HepG2 (cell line): ENCODE results near the gene CD248. TPM values are rescaled to one million over a fixed set of nuclear protein-coding genes. Genes with fewer than 3 reads are reported as not detected.

Source experiments
- ATAC-seq: fragments of 200-7000 bp; cut with Tn5 transposase; 3 replicates; pipeline ENCODE4 v1.9.1; 2020; ENCODE audit warnings: mild to moderate bottlenecking, moderate library complexity
- BruUV-seq: library from RNA; stranded (reverse); fragments of 400-500 nt; replicated peaks from 2 replicates; lab custom pipeline; 2021; lab: Mats Ljungman, UMichigan
- CTCF ChIA-PET: fragments of 300-600 bp; formaldehyde crosslinking; extraction: SDS; loops from one replicate; lab custom pipeline; 2021; ENCODE audit warnings: low total read pairs, inconsistent platforms, low intra/inter-chr PET ratio; lab: Yijun Ruan, JAX
- POLR2A ChIA-PET: fragments of 350-600 bp; sonication (Branson Sonifier 250); formaldehyde crosslinking; loops from one replicate; lab custom pipeline; 2020; ENCODE audit warnings: antibody characterized with exemption, inconsistent platforms; lab: Yijun Ruan, JAX
- DNase-seq: peaks from one replicate; pipeline ENCODE4 v3.0.0-alpha.2; 2015; ENCODE audit warnings: low spot score
- FAIRE-seq: peaks from 3 replicates; lab custom pipeline; 2011; peaks lifted over from hg19 to GRCh38; lab: Jason Lieb, UNC
- H2AFZ ChIP-seq: one replicate; pipeline ENCODE4 v1.6.1; 2011; ENCODE audit warnings: low read length, inconsistent platforms
- H3K27ac ChIP-seq: fragments of 300-600 bp; 3 replicates; pipeline ENCODE4 v1.8.0; 2011; ENCODE audit warnings: mixed run types, mild to moderate bottlenecking, mixed read lengths, low read length, inconsistent platforms; ENCODE audit not compliant: insufficient read depth; ENCODE audit errors: extremely low read length
- H3K27me3 ChIP-seq, 2 experiments: fragments of 200-600 bp in 1 of 2; 2 replicates in 1 of 2; 3 replicates in 1 of 2; pipeline versions ENCODE4 v1.6.0 to v1.8.0; 2011; ENCODE audit warnings: low read length in 2 of 2, mild to moderate bottlenecking in 2 of 2, moderate library complexity in 2 of 2, inconsistent platforms in 1 of 2; ENCODE audit not compliant: insufficient read depth in 2 of 2, control insufficient read depth in 1 of 2
- H3K36me3 ChIP-seq, 2 experiments: fragments of 200-600 bp in 1 of 2; replicated peaks in 1 of 2; 2 replicates in 1 of 2; 3 replicates in 1 of 2; pipeline versions ENCODE4 v1.5.1 to v1.8.0; 2011; ENCODE audit warnings: low read length in 2 of 2, inconsistent platforms in 1 of 2; ENCODE audit not compliant: insufficient read depth in 2 of 2, control insufficient read depth in 1 of 2
- H3K4me1 ChIP-seq: 2 replicates; pipeline ENCODE4 v1.5.1; 2012; ENCODE audit warnings: low read length, inconsistent platforms; ENCODE audit not compliant: insufficient read depth
- H3K4me2 ChIP-seq: 2 replicates; pipeline ENCODE4 v1.6.0; 2011; ENCODE audit warnings: low read depth, low read length, inconsistent platforms
- H3K4me3 ChIP-seq, 3 experiments: fragments of 200-600 bp in 1 of 3; sonication (generic), shearing (Covaris generic) in 1 of 3; replicated peaks in 1 of 3; 2 replicates each; pipeline ENCODE4 v1.5.1; 2011 to 2016; ENCODE audit warnings: low read length in 3 of 3, inconsistent platforms in 2 of 3, low read depth in 2 of 3, mild to moderate bottlenecking in 2 of 3, control low read depth in 1 of 3, mixed read lengths in 1 of 3; ENCODE audit not compliant: insufficient read depth in 1 of 3
- H3K79me2 ChIP-seq: one replicate; pipeline ENCODE4 v1.6.1; 2011; ENCODE audit warnings: low read length, inconsistent platforms; ENCODE audit not compliant: insufficient read depth
- H3K9ac ChIP-seq: 2 replicates; pipeline ENCODE4 v1.6.0; 2011; ENCODE audit warnings: mild to moderate bottlenecking, low read depth, low read length, inconsistent platforms; ENCODE audit not compliant: insufficient read depth
- H3K9me3 ChIP-seq: 2 replicates; pipeline ENCODE4 v1.5.1; 2012; ENCODE audit warnings: mild to moderate bottlenecking, low read length
- H4K20me1 ChIP-seq: 2 replicates; pipeline ENCODE4 v1.6.0; 2011; ENCODE audit warnings: inconsistent platforms, mild to moderate bottlenecking, low read length, moderate library complexity; ENCODE audit not compliant: insufficient read depth
- AFF4 ChIP-seq: sonication (generic); formaldehyde crosslinking; IDR thresholded peaks from 2 replicates; pipeline ENCODE4 v1.4.0; 2020; ENCODE audit warnings: missing genetic modification reagents
- ATF7 ChIP-seq, 2 experiments: fragments of 450-650 bp in 1 of 2; sonication (generic) in 1 of 2; formaldehyde crosslinking in 1 of 2; IDR thresholded peaks; 2 replicates each; pipeline versions ENCODE4 v1.4.0 to v1.6.1; 2016 to 2020; ENCODE audit warnings: antibody characterized with exemption in 1 of 2, mild to moderate bottlenecking in 1 of 2, missing genetic modification reagents in 1 of 2
- GMEB2 ChIP-seq: IDR thresholded peaks from 2 replicates; pipeline ENCODE4 v1.6.1; 2016; ENCODE audit warnings: missing biosample characterization, missing genetic modification reagents, low read depth
- GTF2F1 ChIP-seq: fragments of 150-350 bp; IDR thresholded peaks from 2 replicates; pipeline ENCODE4 v1.6.1; 2014; ENCODE audit warnings: low read length
- KMT2A ChIP-seq: sonication (generic); formaldehyde crosslinking; IDR thresholded peaks from 2 replicates; pipeline ENCODE4 v1.4.0; 2020; ENCODE audit warnings: missing genetic modification reagents
- MEIS1 ChIP-seq: sonication (generic); formaldehyde crosslinking; IDR thresholded peaks from 2 replicates; pipeline ENCODE4 v1.9.0; 2021; ENCODE audit warnings: mild to moderate bottlenecking, missing genetic modification reagents, moderate library complexity, borderline replicate concordance
- RCOR2 ChIP-seq: IDR thresholded peaks from 2 replicates; pipeline ENCODE4 v1.6.1; 2016; ENCODE audit warnings: missing biosample characterization, missing genetic modification reagents
- RFXANK ChIP-seq: IDR thresholded peaks from 2 replicates; pipeline ENCODE4 v1.6.1; 2016
- SMARCE1 ChIP-seq: fragments of 450-650 bp; IDR thresholded peaks from 2 replicates; pipeline ENCODE4 v1.6.1; 2017; ENCODE audit warnings: borderline replicate concordance
- TBX2 ChIP-seq: sonication (generic); formaldehyde crosslinking; IDR thresholded peaks from 2 replicates; pipeline ENCODE4 v1.5.0; 2020; ENCODE audit warnings: missing genetic modification reagents, mild to moderate bottlenecking, borderline replicate concordance
- ZBTB8A ChIP-seq: sonication (generic); formaldehyde crosslinking; IDR thresholded peaks from 2 replicates; pipeline ENCODE4 v1.4.0; 2020; ENCODE audit warnings: mild to moderate bottlenecking, low read depth, missing genetic modification reagents, borderline replicate concordance
- ZNF230 ChIP-seq: sonication (generic); formaldehyde crosslinking; IDR thresholded peaks from 2 replicates; pipeline ENCODE4 v1.4.0; 2020; ENCODE audit warnings: mild to moderate bottlenecking, missing genetic modification reagents
- ZNF598 ChIP-seq: sonication (generic); formaldehyde crosslinking; IDR thresholded peaks from 2 replicates; pipeline ENCODE4 v1.5.1; 2020; ENCODE audit warnings: mild to moderate bottlenecking, missing genetic modification reagents, borderline replicate concordance
- ZNF616 ChIP-seq: sonication (generic); formaldehyde crosslinking; IDR thresholded peaks from 2 replicates; pipeline ENCODE4 v1.5.0; 2020; ENCODE audit warnings: low read depth, mild to moderate bottlenecking, missing genetic modification reagents
- ZNF660 ChIP-seq: sonication (generic); formaldehyde crosslinking; IDR thresholded peaks from 2 replicates; pipeline ENCODE4 v1.5.1; 2020; ENCODE audit warnings: mild to moderate bottlenecking, low read depth, missing genetic modification reagents, borderline replicate concordance
- ZNF746 ChIP-seq: sonication (generic); formaldehyde crosslinking; IDR thresholded peaks from 2 replicates; pipeline ENCODE4 v1.8.0; 2022; ENCODE audit warnings: mild to moderate bottlenecking, missing genetic modification reagents
- ZNF777 ChIP-seq: sonication (generic); formaldehyde crosslinking; IDR thresholded peaks from 2 replicates; pipeline ENCODE4 v1.4.0; 2020; ENCODE audit warnings: missing genetic modification reagents
- WGBS: methylation state at CpG from one replicate; pipeline ENCODE4 v1.1.6; 2017; ENCODE audit warnings: low lambda C conversion rate; 5-methylcytosine and 5-hydroxymethylcytosine counted together
- in situ Hi-C: cut with HindIII; loops from 2 replicates; pipeline ENCODE4 v1.10.0; 2017; ENCODE audit warnings: low pct_unique_long_range_greater_than_20kb; ENCODE audit not compliant: extremely low pct_ligation_motif_present
- intact Hi-C: fragments of 100-400 bp; cut with micrococcal nuclease; formaldehyde crosslinking; loops from one replicate; pipeline ENCODE4 v1.10.0; 2022; ENCODE audit not compliant: unreplicated experiment
- polyA plus RNA-seq, 8 experiments: library from polyadenylated mRNA; depleted of rRNA in 3 of 8; stranded (reverse) in 7 of 8; unstranded in 1 of 8; fragments of >200 nt; fragmentation: Illumina TruSeq in 4 of 8; extraction: Trizol in 4 of 8; gene quantifications; 2 replicates each; pipeline versions ENCODE4 v1.2.1 to v1.2.3, GENCODE V29; 2011 to 2016; ENCODE audit warnings: low read depth in 4 of 8, missing spikeins in 1 of 8, mixed read lengths in 1 of 8; ENCODE audit not compliant: insufficient read depth in 1 of 8
- total RNA-seq, 5 experiments: library from RNA; depleted of rRNA; stranded (reverse); fragments of >200 nt; fragmentation: Illumina TruSeq; extraction: Trizol; gene quantifications; 2 replicates each; pipeline ENCODE4 v1.2.3, GENCODE V29; 2016; ENCODE audit warnings: low read depth in 1 of 5

The CD248 gene
- total and polyA plus RNA-seq, 2 of the 13 experiments (the other 11 are each of a cell fraction or from before 2014, with no cell fraction given), result 0.25 to 0.35 TPM

GRCh38 chr11:66312549-66313320 is 4.1 kb downstream of the CD248 start (continued):
- no peak for TF ChIP-seq ZBTB8A (CRISPR knock-in tag)
- no peak for TF ChIP-seq KMT2A (CRISPR knock-in tag)
- TF ChIP-seq ATF7 (IDR thresholded peaks at IDR 0.05), result no peak
- TF ChIP-seq ATF7 (CRISPR knock-in tag; IDR thresholded peaks at IDR 0.05), result no peak
- TF ChIP-seq GTF2F1, result no peak
- TF ChIP-seq TBX2 (CRISPR knock-in tag), result no peak
- TF ChIP-seq SMARCE1, result no peak
- TF ChIP-seq ZNF777 (CRISPR knock-in tag), result peak; percentile 93
- no peak for TF ChIP-seq ZNF598 (CRISPR knock-in tag)
- 0 out of 2 replicates have a peak, but pooled peaks have one; percentile 28 for TF ChIP-seq ZNF616
- TF ChIP-seq RFXANK (CRISPR knock-in tag), result no peak
- no peak for TF ChIP-seq ZNF660 (CRISPR knock-in tag)

GRCh38 chr11:66311965-66312548 is 4.8 kb downstream of the CD248 start:
- H3K79me2 ChIP-seq, result no peaks in the 10 kb centered on the region
- ChIA-PET CTCF (interaction anchor here (1.2 to 4.2 kb wide), 7 partner anchors 10 to 77 kb away, joined by 3 to 68 read pairs (median 4); partner anchors contain the start of gene RIN1), POLR2A (interaction anchor here (0.7 to 5.2 kb wide), 32 partner anchors 10 to 454 kb away, joined by 3 to 121 read pairs (median 8); partner anchors contain the start of genes B4GAT1, BANF1, CCDC85B and CFL1)
- peak overlapping the region; percentile 57 to 78 (median 59); a peak in 5 of 6 replicates for H3K4me3 ChIP-seq
- in situ Hi-C loops (no loop called here), intact Hi-C loops (loop anchor here (1.0 to 10.0 kb wide), 4 partner anchors 16 to 90 kb away; partner anchors contain the start of gene RIN1)
- DNase-seq (peak; percentile 95), ATAC-seq (peak; percentile 69), FAIRE-seq (no peak)
- H3K36me3 ChIP-seq, result no peaks in the 10 kb centered on the region
- no peaks in the 10 kb centered on the region for H3K9me3 ChIP-seq
- peak overlapping the region; percentile 94 for H2AFZ ChIP-seq
- WGBS, result 0% methylated on average over 10 of the region's 44 CpGs
- BruUV-seq, result no TSS peak
- H3K9ac ChIP-seq, result peak overlapping the region; percentile 72
- peaks cover 0 to 3% of the 10 kb centered on the region in 2 experiments; a peak in 1 of 5 replicates for H3K27me3 ChIP-seq
- H3K4me1 ChIP-seq, result peaks cover 42% of the 10 kb centered on the region
- no peaks in the 10 kb centered on the region for H4K20me1 ChIP-seq
- H3K4me2 ChIP-seq, result peak overlapping the region; percentile 97
- H3K27ac ChIP-seq, result peak overlapping the region; percentile 97
- TF ChIP-seq ZNF746 (CRISPR knock-in tag), result 0 out of 2 replicates have a peak, but pooled peaks have one; percentile 25
- peak; percentile 79 for TF ChIP-seq TBX2 (CRISPR knock-in tag)
- no peak for TF ChIP-seq GMEB2 (CRISPR knock-in tag)
- peak; percentile 91 for TF ChIP-seq ZNF230 (CRISPR knock-in tag)
- TF ChIP-seq MEIS1 (CRISPR knock-in tag), result no peak
- no peak for TF ChIP-seq RCOR2 (CRISPR knock-in tag)
- 0 out of 2 replicates have a peak, but pooled peaks have one; percentile 23 for TF ChIP-seq AFF4
